NCI-H82 treated with DMSO at 0.1 percent for 48 hours (cell line): ENCODE results near the gene MFNG.
"Not testable (repeated sequence)": the region's sequence is repeated elsewhere in the genome, so short reads cannot be mapped to it uniquely, and the experiment has no call there.

Experiments
- DNase-seq: peaks from one replicate; lab custom pipeline; 2025; ENCODE audit not compliant: unreplicated experiment; lab: John Stamatoyannopoulos, UW

MFNG gene

DNA sequence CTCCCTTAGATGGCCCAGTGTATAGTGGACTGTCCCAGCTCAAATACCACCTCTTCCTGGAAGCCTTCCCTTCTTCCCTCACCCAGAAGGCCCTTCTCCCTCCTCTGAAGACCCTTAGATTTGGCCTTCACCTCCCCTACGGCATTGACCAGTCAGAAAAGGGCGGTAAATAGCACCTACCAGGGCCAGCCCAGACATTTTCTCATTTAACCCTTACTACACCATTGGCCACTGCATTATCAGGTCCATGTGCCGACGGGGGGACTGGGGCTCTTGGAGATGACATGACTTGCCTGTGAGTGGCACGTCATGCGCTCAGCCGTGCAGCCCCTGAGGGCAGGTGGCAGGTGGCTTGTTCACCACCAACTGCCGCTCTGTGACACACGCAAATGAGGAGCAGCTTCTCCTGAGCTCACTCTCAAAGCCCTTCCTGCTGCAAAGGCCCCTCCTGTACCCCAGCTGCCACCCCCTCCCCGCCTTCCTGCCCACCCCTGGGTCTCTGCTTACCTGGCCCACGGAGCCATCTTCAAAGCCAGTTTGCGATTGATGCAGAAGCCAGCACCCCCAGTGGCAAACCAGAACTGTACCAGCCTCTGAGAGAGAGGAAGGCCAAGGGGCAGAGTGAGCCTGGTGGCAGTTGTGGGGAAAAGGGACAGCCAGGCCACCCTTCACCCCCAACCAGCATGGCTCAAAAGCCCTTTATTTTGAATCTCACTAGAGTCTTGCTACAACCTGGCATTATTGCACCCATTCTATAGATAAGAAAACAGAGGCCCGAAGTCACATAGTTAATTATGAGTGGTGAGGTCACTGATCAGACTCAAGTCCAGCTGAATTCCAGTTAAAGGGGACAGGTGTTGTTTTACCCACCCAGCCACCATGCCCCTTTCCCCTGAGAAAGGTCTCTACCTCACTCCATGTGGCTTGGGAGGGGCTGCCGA is 9.5 kb downstream of the MFNG start:
- DNase-seq = no peak

DNA sequence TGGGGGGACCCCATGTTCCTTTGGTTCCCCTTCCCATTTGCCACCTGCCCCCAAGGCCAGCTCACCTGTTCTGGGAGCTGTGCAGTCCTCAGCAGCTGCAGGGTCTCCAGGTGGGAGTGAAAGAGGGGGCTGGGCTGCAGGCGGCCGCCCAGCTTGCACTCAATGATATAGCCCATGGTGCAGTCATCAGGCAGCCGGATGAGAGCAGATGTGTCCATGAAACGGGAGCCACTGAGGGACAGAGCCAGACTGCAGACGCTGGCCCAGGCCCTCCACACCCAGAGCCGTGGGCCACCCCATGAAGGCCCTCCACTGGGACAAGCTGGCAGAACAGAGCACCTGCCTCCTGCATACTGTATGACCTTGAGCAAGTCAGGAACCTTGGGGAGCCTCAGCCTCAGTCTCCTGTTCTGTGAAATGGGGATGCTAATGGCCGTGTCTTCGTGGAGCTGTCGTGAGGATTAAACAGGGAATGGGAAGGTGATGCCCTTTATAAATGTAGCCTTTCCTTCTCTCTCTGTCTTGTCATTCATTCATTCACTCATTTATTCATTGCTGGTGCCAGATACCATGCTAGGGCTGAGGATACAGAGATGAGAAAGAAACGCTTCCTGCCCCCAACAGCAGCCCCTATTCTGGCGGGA is 11.6 kb downstream of the MFNG start:
- DNase-seq = no peak

DNA sequence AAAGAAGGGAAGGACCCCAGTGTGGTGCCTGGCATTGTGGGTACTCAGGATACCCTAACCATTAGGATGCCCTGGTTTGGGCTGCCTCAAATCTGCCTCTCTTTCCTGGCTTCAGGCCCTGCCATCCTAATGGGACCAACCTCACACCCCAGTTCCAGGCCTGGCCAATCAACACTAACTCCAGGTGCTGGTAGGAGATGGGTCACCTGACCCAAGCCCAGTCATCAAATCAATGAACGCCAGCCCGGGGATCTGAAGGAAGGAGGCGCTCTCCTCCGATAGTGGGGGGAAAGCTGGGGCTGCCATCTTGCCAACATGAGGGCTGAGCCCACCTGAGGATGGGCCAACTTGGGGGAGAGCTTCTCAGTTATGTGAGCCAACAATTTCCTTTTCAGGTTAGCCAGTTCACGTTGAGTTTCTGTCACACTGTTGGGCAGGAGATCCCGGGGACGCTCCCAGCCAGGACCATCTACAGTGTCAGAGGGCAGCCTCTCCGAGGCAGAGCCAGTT is 12.7 kb downstream of the MFNG start:
- no peak for DNase-seq

DNA sequence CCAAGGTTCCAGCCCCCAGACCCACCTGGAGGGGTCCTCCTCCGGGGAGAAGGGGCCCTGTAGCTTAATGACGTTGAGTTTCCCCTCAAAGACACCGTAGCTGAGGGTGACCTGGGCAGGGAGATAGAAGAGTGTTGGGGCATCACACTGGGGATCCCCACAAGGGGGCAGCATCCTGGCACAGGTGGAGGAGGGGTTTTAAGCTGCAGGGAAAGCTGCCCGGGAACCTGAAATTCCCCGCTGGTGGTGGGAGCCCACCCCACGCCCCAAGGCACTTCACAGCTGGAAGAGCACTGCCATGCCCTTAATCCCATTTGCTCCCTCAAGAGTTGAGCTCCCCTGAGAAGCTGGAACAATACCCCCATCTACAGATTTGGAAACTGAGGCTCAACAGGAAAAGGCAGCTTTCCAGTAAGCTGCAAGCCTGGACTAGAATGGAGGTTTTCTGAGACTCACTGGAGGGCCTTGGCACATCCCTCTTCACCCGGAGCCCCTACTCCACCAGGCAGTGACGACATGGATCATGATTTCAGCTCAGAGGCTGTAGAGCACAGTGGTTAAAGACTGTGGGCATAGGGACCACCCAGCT is 13.7 kb downstream of the MFNG start:
- DNase-seq = peak; percentile 3

DNA sequence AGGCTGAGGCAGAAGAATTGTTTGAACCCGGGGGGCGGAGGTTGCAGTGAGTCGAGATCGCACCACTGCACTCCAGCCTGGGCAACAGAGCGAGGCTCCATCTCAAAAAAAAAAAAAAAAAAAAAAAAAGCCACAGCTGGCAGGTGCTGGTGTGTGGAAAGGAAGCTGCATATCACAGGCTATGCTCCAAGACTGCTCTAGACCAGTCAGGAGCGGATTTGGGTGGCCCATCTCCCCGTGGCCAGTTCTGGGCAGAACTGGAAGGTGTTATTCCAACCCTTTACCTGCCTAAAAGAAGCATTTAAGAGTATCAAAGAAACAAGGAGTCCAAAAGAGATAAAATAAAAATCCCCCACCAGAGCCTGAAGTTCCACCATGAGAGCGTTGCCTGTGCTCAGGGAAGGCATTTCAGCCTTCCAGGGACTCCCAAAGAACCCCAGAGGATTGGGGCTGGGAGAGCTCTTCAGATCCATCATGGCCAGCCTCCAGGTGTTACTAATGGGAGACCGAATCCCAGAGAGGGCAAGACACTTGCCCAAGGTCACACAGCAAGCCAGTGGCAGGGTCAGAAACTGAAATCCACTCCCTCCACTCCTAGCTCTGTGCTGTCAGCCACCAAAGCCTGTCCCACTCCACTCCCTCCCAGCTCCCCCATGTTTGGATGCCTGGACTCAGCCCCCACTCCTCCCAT is 14.3 kb downstream of the MFNG start:
- DNase-seq = no peak

DNA sequence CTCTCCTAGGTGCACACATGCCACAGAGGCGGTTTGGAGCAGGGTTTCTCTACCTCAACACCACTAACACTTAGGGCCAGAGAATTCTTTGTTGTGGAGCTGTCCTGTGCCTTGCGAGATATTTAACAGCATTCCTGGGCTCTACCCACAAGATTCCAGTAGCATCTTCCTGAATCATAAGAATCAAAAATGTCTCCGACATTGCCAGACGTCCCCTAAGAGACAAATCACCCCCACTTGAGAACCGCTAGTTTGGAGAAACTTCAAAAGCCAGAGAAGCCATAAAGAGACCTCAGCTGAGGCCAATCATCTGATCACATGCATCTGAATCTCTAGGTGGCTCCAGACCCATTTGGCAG is 16.1 kb downstream of the MFNG start:
- no peak for DNase-seq

DNA sequence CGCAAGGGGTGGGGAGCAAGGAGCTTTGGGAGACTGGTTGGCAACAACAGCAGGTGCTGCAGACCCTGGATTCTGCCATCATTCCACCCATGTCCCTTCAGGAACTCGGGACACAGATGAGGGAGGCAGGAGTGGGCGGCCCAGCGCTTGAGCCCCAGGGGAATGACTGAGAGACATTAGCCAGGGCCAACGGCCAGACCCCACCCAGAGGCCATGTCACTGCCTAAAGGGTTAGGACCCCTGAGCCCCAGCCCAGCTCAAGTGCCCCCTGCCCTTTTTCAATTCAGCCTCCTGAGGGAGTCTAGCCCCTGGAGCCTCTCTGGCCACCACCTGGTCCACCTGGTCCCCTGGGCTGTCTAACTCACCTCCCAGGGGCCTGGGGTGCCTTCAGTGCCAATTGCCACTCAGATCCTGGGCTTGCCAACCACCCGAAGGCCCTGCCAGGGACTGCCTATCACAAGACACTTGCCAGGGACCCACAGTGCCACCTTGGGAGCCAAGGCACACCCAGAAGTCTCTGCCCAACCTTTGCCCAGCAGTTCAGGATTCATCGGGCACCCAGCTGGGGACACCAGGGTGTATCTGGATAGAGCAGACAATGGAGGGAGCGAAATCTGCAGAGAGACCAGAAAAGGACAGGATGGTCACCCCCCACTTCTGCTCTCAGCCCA is 16.6 kb downstream of the MFNG start:
- DNase-seq = no peak

DNA sequence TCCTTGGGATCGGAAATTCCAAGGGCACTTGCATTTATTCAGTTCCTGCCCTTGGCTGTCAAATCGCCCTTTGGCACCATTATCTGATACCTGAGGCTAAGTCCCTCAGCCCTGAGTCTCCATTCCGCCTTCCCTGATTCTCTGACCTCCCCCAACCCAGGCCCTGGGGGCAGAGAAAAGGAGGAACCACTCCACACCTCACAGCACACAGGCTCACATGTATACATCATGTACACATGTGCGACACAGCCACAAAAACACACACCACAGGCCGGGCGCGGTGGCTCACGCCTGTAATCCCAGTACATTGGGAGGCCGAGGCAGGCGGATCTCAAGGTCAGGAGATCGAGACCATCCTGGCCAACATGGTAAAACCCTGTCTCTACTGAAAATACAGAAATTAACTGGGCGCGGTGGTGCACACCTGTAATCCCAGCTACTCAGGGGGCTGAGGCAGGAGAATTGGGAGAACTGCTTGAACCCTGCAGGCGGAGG is 17.9 kb downstream of the MFNG start:
- DNase-seq = not testable (repeated sequence)

DNA sequence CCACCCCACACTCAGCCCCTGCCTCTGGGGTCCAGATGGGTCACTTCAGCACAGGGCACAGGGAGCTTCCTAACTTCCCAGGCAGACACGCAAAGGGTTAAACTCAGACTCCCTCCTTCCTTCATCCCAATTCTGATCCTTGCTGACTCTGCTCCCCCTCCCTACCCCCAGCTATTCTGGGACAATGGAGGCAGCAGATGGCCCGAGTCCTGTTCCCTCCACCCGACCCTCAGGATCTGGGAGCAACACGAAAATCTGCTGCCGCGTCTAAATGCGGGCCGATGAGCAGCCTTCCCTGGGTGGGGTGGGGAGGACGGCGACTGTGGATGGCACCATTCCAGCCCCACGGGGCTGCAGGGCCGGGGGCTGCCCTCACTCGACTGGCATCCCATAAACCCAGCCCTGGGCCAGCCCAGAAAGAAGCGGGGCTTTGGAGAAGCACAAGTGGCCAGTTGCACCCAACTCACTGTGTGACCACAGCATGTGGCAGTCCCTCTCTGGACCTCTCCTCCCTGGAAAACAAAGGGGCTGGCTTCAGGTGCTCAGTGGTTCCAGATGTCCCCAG is 18.7 kb downstream of the MFNG start:
- DNase-seq = no peak

DNA sequence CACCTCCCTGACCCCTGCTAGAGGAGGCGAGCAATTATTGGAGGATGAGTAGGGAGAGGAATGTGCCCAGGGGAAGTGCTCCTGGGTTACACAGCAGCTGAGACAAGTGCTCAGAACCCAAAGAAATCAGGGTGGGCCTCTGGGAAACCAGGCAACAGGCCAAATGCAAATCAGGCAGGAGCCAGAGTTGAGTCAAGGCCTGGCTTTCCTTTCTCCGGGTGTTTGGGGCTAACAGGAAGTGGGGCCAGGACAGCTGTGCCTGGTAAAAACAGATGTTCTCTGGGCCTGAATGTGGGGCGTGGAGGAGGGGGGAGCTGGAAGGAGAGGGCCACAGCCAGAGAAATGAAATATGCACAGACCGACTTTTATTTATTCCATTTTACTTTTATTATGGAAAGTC is 22.0 kb downstream of the MFNG start:
- DNase-seq = no peak

DNA sequence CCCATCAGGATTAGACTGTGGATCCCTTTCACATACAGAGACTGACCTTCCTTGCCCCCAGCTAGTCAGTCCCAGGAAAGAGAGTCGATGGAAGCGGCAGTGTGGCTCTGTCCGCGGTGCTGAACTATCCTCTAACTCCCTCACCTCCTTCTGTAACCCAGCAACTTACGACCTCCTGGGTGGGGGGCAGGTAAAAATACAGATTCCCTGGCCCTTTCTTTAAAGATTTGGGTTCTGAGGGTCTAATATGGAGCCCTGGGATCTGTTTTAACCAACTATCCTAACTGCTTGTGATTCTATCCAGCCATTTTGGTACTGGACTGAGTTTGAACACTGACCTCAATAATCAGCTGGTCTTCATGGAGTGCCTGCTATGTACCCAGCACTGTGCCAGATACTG is 23.2 kb downstream of the MFNG start:
- DNase-seq = no peak

DNA sequence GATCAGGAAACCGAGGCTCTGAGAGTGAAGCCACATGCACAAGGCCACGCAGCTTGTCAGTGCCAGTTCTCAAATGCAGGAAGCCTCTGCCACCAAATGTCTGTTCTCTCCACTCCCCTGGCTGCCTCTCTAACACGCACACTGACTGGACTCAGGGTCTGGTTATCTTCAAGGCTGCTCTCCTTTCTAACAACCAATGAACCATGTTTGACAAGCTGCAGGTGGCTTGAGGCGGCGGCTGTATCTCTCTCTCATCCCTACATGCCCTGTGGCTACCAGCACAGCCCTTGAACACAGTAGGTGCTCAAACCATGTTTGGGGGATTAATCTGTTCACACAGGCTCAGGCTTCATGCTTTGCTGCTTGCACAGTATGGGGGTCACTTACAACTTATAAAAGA is 23.7 kb downstream of the MFNG start:
- no peak for DNase-seq

DNA sequence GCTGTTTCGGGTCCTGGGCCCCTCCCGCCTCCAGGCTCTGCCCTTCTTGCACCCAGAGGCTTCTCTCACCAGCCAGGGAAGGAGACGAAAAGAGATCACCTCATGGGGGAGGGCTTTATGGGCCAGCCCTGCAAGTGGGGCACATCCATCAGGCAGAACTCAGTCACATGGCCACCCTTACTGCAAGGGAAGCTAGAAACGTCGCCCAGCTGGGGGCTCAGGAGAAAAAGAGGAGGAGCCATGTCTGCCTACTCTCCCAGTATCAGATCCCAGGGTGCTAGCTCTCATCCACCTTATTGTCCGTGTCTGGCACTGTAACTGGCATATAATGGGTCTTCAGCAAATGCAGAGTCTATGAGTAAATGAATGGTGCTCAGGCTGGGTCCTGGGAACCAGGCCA is 24.2 kb downstream of the MFNG start:
- DNase-seq = no peak

DNA sequence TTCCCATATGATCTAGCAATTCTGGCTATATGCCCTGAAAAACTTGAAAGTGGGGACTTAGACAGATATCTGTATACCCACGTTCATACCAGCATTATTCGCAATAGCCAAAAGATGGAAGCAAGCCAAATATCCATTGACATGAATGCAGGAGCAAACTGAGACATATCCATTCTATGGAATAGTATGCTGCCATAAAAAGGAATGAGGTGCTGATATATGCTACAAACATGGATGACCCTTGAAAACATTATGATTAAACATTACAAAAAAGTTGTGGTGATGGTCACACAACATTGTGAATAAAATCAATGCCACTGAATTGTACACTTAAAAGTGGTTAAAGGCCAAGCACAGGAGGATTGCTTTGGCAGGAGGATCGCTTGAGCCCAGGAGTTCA is 25.5 kb downstream of the MFNG start:
- DNase-seq = no peak

DNA sequence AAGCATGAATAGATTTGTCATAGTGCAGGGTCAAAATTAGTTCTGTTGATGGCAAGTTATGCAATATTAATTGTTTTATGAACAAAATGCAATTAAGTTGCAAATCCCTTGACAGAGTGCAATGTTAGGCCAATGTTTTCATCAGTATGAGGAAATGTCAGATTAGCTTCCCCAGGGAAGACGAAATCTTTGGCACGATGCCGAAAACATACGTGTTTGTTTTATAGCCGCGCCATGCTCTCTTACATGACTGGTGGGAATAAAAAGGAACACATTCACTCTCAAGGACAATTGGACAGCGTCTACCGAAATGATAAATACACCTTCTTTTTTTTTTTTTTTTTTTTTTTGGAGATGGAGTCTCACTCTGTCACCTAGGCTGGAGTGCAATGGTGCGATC is 27.0 kb downstream of the MFNG start:
- DNase-seq = no peak

DNA sequence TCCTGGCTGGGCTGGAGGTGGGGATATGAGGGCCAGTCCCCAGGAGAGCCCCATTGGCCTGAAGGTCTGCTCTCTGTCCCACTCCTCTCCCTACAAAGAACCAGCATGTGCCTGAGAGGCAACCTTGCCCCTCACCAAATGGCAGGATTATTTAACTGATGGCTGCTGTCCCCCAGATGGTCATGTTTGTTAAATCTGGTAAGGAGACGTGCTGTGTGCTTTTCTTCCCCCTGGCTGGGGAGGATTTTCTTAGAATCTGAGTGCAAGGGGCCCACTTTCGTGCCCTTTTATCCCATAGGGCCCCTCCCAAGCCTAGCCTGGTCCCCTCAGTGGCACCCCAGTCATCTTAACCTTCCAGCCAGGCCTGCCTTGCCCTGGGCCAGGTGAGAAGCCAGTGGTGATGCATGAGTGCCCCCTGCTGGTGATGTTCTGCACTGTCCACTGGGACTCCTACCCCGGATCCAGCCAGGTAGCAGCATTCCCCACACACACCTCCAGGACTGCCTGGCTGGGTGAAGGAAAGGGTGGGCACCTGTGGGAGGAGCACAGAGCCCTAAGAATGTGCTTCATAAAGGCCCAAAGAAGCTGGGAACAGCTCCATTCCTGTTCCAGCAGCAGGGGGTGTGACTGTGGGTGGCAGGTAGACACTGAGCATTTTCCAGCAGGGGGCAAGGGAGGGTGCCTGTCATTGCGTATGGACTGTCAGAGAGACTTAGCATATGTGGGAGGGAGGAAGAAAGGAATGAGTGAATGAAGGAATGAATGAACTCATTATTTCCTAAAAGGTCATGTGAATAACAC is 28.9 kb downstream of the MFNG start:
- no peak for DNase-seq

DNA sequence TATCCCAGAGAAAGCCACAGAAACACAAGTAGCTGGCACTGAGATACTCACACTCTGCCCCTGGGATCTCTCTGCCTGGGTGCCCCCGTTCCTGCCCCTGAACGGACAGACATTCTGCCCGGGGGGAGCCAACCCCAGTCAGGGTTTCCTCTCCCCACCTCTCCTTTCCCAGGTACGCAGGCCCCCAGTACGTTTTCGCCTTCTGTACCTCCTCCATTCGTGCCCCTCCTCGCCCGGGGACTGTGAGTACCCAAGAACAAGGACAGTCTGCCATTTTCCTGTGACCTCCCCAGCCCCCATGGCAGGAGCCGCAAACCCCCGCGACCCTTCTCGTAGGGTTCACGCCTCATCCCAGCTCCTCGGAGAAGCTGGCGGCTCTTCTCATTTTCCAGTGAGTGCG is 29.8 kb downstream of the MFNG start:
- no peak for DNase-seq

DNA sequence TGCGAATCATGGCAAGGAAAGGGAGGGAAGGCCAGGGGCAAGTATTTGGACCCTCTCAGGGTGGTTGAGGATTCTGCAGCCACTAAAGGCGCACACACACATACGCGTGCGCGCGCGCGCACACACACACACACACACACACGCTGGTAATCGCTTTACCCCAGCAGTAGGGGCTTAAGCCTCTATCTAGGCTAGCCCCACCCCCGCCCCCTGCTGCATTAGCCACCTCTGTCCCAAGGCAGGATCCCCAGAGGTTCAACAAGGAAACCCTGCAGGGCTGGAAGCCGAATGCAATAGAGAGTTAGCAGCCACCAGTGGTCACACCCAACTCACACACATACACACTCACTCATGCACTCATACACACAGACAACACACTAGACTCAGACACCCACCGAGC is 30.3 kb downstream of the MFNG start:
- peak; percentile 64 for DNase-seq

DNA sequence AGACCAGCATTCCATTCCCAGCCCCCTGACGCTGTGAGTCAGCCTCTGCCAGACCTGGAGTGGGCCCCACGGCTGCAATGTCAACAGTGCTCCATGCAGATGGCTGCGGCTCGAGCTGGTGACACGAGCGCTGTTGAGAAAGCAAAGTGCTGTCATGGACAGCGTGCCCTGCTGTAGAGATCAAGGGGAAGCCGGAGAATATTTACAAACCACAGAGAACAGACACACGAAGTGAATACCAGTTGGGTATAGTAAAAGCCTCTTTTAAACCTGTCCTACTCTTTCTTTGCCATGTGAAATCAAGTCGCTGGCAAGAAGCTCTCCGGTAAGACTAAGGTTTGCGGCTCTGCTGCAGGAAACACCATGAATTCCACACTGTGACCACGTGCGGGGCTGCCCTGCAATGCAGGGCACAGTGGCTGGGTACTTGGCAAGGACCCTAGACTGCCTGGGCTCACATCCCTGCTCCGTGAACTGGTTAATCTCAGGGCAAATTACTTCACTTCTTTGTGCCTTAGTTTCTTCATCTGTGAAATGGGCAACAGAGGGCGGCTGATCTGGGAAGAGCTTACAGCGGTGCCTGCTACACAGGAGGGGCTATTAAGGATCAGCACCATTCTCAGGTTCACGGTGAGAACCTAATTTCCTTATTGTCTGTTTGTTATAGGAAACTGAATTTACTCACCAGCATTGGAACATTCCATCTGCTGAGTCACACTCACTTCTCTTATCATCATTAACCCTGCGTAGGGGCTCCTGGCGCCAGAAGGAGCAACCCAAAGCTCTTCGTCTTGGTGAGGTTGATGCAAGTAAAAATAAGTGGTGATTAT is 31.1 kb downstream of the MFNG start:
- DNase-seq = no peak
